Right hindlimb (tissue), 1 donor: ENCODE results near the gene MAGEE2.
A peak's percentile ranks its signal among the peaks of the same experiment; 100 is the strongest.
"Not testable (repeated sequence)": the region's sequence is repeated elsewhere in the genome, so short reads cannot be mapped to it uniquely, and the experiment has no call there.

Experiments used
- DNase-seq: peaks from one replicate; pipeline ENCODE4 v3.0.0-alpha.2; 2018

The MAGEE2 gene

GRCh38 chrX:75784680-75785491 lies at the start of gene MAGEE2:
TSS of gene MAGEE2 (minus strand) at chrX:75785254. CDS start at chrX:75785051, 203 bp downstream.
- DNase-seq: peak; percentile 31

- DNase-seq: no peak
Observed at GRCh38 chrX:75786290-75786689, 1.2 kb upstream of the MAGEE2 start.

GRCh38 chrX:75781611-75782010 lies 3.4 kb downstream of the MAGEE2 start:
- peak; percentile 46 for DNase-seq

GRCh38 chrX:75768063-75768462 lies 17.0 kb downstream of the MAGEE2 start:
- DNase-seq: not testable (repeated sequence)

GRCh38 chrX:75748431-75748830 lies 36.6 kb downstream of the MAGEE2 start:
- DNase-seq: no peak

- DNase-seq: peak; percentile 51
Observed at GRCh38 chrX:75746891-75747639, 38.0 kb downstream of the MAGEE2 start.
